GM23338 (cell line): ENCODE results near the gene PLA2G5. TPM values are rescaled to one million over a fixed set of nuclear protein-coding genes. Genes with fewer than 3 reads are reported as not detected.

Experiments used
- ATAC-seq: fragments of 200-7000 bp; cut with Tn5 transposase; 3 replicates; pipeline ENCODE4 v1.9.1; 2020
- DNase-seq: peaks from one replicate; pipeline ENCODE4 v3.0.0-alpha.2; 2015; ENCODE audit warnings: low spot score
- H2AFZ ChIP-seq: fragments of 200-600 bp; sonication (generic); 2 replicates; pipeline ENCODE4 v1.8.0; 2016; ENCODE audit warnings: antibody characterized with exemption, mild to moderate bottlenecking, moderate library complexity
- H3F3A ChIP-seq: fragments of 200-600 bp; sonication (generic); replicated peaks from 2 replicates; pipeline ENCODE4 v1.8.0; 2017; ENCODE audit warnings: antibody characterized with exemption, mixed run types, low read depth
- H3K27ac ChIP-seq: fragments of 200-600 bp; sonication (generic); 2 replicates; pipeline ENCODE4 v1.6.1; 2016; ENCODE audit warnings: low read depth
- H3K27me3 ChIP-seq: fragments of 200-600 bp; sonication (generic); 2 replicates; pipeline ENCODE4 v1.8.0; 2016; ENCODE audit warnings: mild to moderate bottlenecking, mixed run types, moderate library complexity; ENCODE audit not compliant: insufficient read depth
- H3K36me3 ChIP-seq: fragments of 200-600 bp; sonication (generic); 2 replicates; pipeline ENCODE4 v1.8.0; 2016; ENCODE audit warnings: mild to moderate bottlenecking; ENCODE audit not compliant: insufficient read depth
- H3K4me1 ChIP-seq: fragments of 200-600 bp; sonication (generic); 2 replicates; pipeline ENCODE4 v1.8.0; 2016; ENCODE audit warnings: mild to moderate bottlenecking, moderate library complexity; ENCODE audit not compliant: insufficient read depth
- H3K4me2 ChIP-seq: fragments of 200-600 bp; sonication (generic); 2 replicates; pipeline ENCODE4 v1.7.1; 2017; ENCODE audit warnings: mixed run types
- H3K4me3 ChIP-seq: fragments of 200-600 bp; sonication (generic); 2 replicates; pipeline ENCODE4 v1.6.1; 2016; ENCODE audit warnings: mixed run types
- H3K79me2 ChIP-seq: fragments of 200-600 bp; sonication (generic); replicated peaks from 2 replicates; pipeline ENCODE4 v1.8.0; 2017; ENCODE audit warnings: mild to moderate bottlenecking; ENCODE audit not compliant: insufficient read depth
- H3K9me2 ChIP-seq: fragments of 200-600 bp; sonication (generic); 2 replicates; pipeline ENCODE4 v1.8.0; 2017; ENCODE audit not compliant: insufficient read depth
- H4K20me1 ChIP-seq: fragments of 200-600 bp; sonication (generic); replicated peaks from 2 replicates; pipeline ENCODE4 v1.8.0; 2017; ENCODE audit warnings: mild to moderate bottlenecking; ENCODE audit not compliant: insufficient read depth
- H3K27ac Mint-ChIP-seq: 2 replicates; pipeline ENCODE4 v1.8.0; 2020; ENCODE audit warnings: inconsistent platforms, mild to moderate bottlenecking, moderate library complexity, mixed read lengths
- H3K27me3 Mint-ChIP-seq: 3 replicates; pipeline ENCODE4 v1.8.0; 2022; ENCODE audit warnings: low read depth, mild to moderate bottlenecking, moderate library complexity, mixed read lengths, inconsistent platforms; ENCODE audit not compliant: insufficient read depth, poor library complexity
- H3K36me3 Mint-ChIP-seq: 3 replicates; pipeline ENCODE4 v1.8.0; 2021; ENCODE audit warnings: low read depth, mild to moderate bottlenecking, inconsistent platforms, moderate library complexity, mixed read lengths
- H3K4me1 Mint-ChIP-seq: 3 replicates; pipeline ENCODE4 v1.8.0; 2020; ENCODE audit warnings: mild to moderate bottlenecking, inconsistent platforms, mixed read lengths
- H3K4me3 Mint-ChIP-seq: 3 replicates; pipeline ENCODE4 v1.8.0; 2021; ENCODE audit warnings: moderate library complexity, mild to moderate bottlenecking, inconsistent platforms, mixed read lengths
- H3K9me3 Mint-ChIP-seq: 3 replicates; pipeline ENCODE4 v1.8.0; 2020; ENCODE audit warnings: moderate library complexity, mild to moderate bottlenecking, inconsistent platforms, mixed read lengths
- CREB1 ChIP-seq: fragments of 250-450 bp; sonication (Bioruptor Pico); IDR thresholded peaks from 2 replicates; pipeline ENCODE4 v1.5.0; 2020; ENCODE audit warnings: low read depth, mild to moderate bottlenecking, moderate library complexity
- EZH2phosphoT487 ChIP-seq: fragments of 200-600 bp; sonication (generic); IDR thresholded peaks from one replicate; pipeline ENCODE4 v1.8.1; 2018; ENCODE audit warnings: antibody characterized with exemption; ENCODE audit not compliant: unreplicated experiment
- JUNB ChIP-seq: IDR thresholded peaks from one replicate; pipeline ENCODE4 v1.6.1; 2016; ENCODE audit warnings: antibody characterized with exemption; ENCODE audit not compliant: unreplicated experiment
- NANOG ChIP-seq: IDR thresholded peaks from 2 replicates; pipeline ENCODE4 v1.6.1; 2016; ENCODE audit warnings: antibody characterized with exemption, borderline replicate concordance
- POLR2AphosphoS5 ChIP-seq: IDR thresholded peaks from 2 replicates; pipeline ENCODE4 v1.6.1; 2016; ENCODE audit warnings: antibody characterized with exemption, low read depth
- STAT1 ChIP-seq: IDR thresholded peaks from one replicate; pipeline ENCODE4 v1.6.1; 2016; ENCODE audit warnings: antibody characterized with exemption; ENCODE audit not compliant: unreplicated experiment
- ZNF114 ChIP-seq: fragments of 250-450 bp; sonication (Bioruptor Pico); IDR thresholded peaks from 2 replicates; pipeline ENCODE4 v1.5.0; 2020; ENCODE audit warnings: mild to moderate bottlenecking, moderate library complexity
- ZNF331 ChIP-seq: fragments of 250-450 bp; sonication (Bioruptor Pico); IDR thresholded peaks from 2 replicates; pipeline ENCODE4 v1.5.0; 2020; ENCODE audit warnings: low read depth, mild to moderate bottlenecking, moderate library complexity
- polyA plus RNA-seq: library from polyadenylated mRNA; unstranded; fragments of >200 nt; fragmentation: Nextera tagmentation; extraction: Ambion mirVana; gene quantifications from 2 replicates; pipeline ENCODE4 v1.2.1, GENCODE V29; 2016
- total RNA-seq: library from RNA; depleted of rRNA; stranded (reverse); fragments of >200 nt; shearing (Covaris generic); gene quantifications from 2 replicates; pipeline ENCODE4 v1.2.3, GENCODE V29; 2014
- TF ChIP-seq, protein P1 (sequence below), 2 experiments: fragments of 200-600 bp in 1 of 2; sonication (generic) in 1 of 2; conservative IDR thresholded peaks; 2 replicates each; pipeline versions ENCODE4 v1.5.1 to v1.6.1; 2016 to 2017; ENCODE audit warnings: antibody characterized with exemption in 2 of 2, low read depth in 2 of 2, mild to moderate bottlenecking in 2 of 2, moderate library complexity in 1 of 2
- TF ChIP-seq, protein P2 (sequence below): IDR thresholded peaks from 2 replicates; pipeline ENCODE4 v1.6.1; 2016; ENCODE audit warnings: antibody characterized with exemption
- TF ChIP-seq, protein P3 (sequence below): fragments of 250-450 bp; sonication (Bioruptor Pico); IDR thresholded peaks from 2 replicates; pipeline ENCODE4 v1.5.0; 2020; ENCODE audit warnings: mild to moderate bottlenecking, moderate library complexity

Gene PLA2G5
- total and polyA plus RNA-seq, 2 experiments from 2014 or later, result not detected

- ATAC-seq, result no peak
- Mint-ChIP-seq H3K36me3 (no peaks in the 10 kb centered on the region), H3K27me3 (no peaks in the 10 kb centered on the region), H3K9me3 (peaks cover 7% of the 10 kb centered on the region; the same call in 2 of the 3 replicates), H3K4me1 (no peaks in the 10 kb centered on the region), H3K27ac (no peak overlapping the region), H3K4me3 (no peak overlapping the region)
- H3K36me3 ChIP-seq, result no peaks in the 10 kb centered on the region
- no peaks in the 10 kb centered on the region for H3K27me3 ChIP-seq
- H3K79me2 ChIP-seq, result no peaks in the 10 kb centered on the region
- no peak overlapping the region for H3K4me3 ChIP-seq
- no peak overlapping the region for H2AFZ ChIP-seq
- no peak for TF ChIP-seq EZH2phosphoT487
- TF ChIP-seq NANOG, result no peak
- no peak for TF ChIP-seq POLR2AphosphoS5
- no peak for TF ChIP-seq JUNB
- TF ChIP-seq STAT1, result no peak
- TF ChIP-seq CREB1 (CRISPR knock-in tag), result no peak
- H3K4me2 ChIP-seq, result no peak overlapping the region
- no peaks in the 10 kb centered on the region for H3K4me1 ChIP-seq
- H4K20me1 ChIP-seq, result no peaks in the 10 kb centered on the region
- H3K9me2 ChIP-seq, result peaks cover 3% of the 10 kb centered on the region; the same call in 1 of the 2 replicates
- no peak overlapping the region for H3K27ac ChIP-seq
- H3F3A ChIP-seq, result no peaks in the 10 kb centered on the region
- DNase-seq, result no peak
These were observed 8.1 kb upstream of the PLA2G5 start for GRCh38 chr1:20061866-20062265.

DNA sequence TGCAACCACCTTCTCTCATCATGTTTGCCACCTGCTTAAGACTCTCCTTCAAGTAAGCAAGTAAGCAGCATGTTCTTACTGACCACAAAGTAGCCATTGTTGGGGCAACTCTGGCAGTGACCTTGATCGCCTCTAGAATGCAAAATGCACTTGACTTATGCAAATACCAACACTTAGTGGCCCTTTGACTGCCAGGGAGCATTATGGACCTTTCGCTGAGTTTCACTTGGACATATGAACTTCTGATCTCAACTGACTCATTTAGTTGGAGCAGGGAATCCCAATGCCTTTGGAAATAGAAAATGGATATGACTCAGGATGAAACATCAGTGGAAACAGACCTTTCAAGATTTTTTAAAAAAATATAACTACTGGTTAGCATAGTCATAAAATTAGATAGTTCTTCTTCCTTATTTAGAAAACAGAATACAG is 6.1 kb upstream of the PLA2G5 start:
- no peaks in the 10 kb centered on the region for H3K4me1 ChIP-seq
- H3F3A ChIP-seq, result no peaks in the 10 kb centered on the region
- no peak overlapping the region for H3K4me2 ChIP-seq
- H3K27ac ChIP-seq, result no peak overlapping the region
- DNase-seq (no peak), ATAC-seq (no peak)
- H3K9me3 Mint-ChIP-seq, result peaks cover 5% of the 10 kb centered on the region; the same call in 1 of the 3 replicates
- H3K4me3 Mint-ChIP-seq, result no peak overlapping the region
- no peaks in the 10 kb centered on the region for H4K20me1 ChIP-seq
- peaks cover 3% of the 10 kb centered on the region; the same call in 1 of the 2 replicates for H3K9me2 ChIP-seq
- no peak overlapping the region for H3K27ac Mint-ChIP-seq
- no peak overlapping the region for H3K4me3 ChIP-seq
- no peaks in the 10 kb centered on the region for H3K79me2 ChIP-seq
- H3K36me3 ChIP-seq, result no peaks in the 10 kb centered on the region
- no peaks in the 10 kb centered on the region for H3K27me3 Mint-ChIP-seq
- H2AFZ ChIP-seq, result no peak overlapping the region
- H3K36me3 Mint-ChIP-seq, result no peaks in the 10 kb centered on the region
- no peaks in the 10 kb centered on the region for H3K27me3 ChIP-seq
- H3K4me1 Mint-ChIP-seq, result no peaks in the 10 kb centered on the region
- TF ChIP-seq, protein P1, sequence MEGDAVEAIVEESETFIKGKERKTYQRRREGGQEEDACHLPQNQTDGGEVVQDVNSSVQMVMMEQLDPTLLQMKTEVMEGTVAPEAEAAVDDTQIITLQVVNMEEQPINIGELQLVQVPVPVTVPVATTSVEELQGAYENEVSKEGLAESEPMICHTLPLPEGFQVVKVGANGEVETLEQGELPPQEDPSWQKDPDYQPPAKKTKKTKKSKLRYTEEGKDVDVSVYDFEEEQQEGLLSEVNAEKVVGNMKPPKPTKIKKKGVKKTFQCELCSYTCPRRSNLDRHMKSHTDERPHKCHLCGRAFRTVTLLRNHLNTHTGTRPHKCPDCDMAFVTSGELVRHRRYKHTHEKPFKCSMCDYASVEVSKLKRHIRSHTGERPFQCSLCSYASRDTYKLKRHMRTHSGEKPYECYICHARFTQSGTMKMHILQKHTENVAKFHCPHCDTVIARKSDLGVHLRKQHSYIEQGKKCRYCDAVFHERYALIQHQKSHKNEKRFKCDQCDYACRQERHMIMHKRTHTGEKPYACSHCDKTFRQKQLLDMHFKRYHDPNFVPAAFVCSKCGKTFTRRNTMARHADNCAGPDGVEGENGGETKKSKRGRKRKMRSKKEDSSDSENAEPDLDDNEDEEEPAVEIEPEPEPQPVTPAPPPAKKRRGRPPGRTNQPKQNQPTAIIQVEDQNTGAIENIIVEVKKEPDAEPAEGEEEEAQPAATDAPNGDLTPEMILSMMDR (conservative IDR thresholded peaks at IDR 0.05; ENCODE audit: low read depth in 2 of 2), result no peak
- TF ChIP-seq POLR2AphosphoS5, result no peak
- no peak for TF ChIP-seq ZNF331 (CRISPR knock-in tag)
- TF ChIP-seq, protein P2, sequence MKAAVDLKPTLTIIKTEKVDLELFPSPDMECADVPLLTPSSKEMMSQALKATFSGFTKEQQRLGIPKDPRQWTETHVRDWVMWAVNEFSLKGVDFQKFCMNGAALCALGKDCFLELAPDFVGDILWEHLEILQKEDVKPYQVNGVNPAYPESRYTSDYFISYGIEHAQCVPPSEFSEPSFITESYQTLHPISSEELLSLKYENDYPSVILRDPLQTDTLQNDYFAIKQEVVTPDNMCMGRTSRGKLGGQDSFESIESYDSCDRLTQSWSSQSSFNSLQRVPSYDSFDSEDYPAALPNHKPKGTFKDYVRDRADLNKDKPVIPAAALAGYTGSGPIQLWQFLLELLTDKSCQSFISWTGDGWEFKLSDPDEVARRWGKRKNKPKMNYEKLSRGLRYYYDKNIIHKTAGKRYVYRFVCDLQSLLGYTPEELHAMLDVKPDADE, result no peak
- no peak for TF ChIP-seq ZNF114 (CRISPR knock-in tag)
- TF ChIP-seq NANOG, result no peak
- no peak for TF ChIP-seq CREB1 (CRISPR knock-in tag)
- TF ChIP-seq, protein P3, sequence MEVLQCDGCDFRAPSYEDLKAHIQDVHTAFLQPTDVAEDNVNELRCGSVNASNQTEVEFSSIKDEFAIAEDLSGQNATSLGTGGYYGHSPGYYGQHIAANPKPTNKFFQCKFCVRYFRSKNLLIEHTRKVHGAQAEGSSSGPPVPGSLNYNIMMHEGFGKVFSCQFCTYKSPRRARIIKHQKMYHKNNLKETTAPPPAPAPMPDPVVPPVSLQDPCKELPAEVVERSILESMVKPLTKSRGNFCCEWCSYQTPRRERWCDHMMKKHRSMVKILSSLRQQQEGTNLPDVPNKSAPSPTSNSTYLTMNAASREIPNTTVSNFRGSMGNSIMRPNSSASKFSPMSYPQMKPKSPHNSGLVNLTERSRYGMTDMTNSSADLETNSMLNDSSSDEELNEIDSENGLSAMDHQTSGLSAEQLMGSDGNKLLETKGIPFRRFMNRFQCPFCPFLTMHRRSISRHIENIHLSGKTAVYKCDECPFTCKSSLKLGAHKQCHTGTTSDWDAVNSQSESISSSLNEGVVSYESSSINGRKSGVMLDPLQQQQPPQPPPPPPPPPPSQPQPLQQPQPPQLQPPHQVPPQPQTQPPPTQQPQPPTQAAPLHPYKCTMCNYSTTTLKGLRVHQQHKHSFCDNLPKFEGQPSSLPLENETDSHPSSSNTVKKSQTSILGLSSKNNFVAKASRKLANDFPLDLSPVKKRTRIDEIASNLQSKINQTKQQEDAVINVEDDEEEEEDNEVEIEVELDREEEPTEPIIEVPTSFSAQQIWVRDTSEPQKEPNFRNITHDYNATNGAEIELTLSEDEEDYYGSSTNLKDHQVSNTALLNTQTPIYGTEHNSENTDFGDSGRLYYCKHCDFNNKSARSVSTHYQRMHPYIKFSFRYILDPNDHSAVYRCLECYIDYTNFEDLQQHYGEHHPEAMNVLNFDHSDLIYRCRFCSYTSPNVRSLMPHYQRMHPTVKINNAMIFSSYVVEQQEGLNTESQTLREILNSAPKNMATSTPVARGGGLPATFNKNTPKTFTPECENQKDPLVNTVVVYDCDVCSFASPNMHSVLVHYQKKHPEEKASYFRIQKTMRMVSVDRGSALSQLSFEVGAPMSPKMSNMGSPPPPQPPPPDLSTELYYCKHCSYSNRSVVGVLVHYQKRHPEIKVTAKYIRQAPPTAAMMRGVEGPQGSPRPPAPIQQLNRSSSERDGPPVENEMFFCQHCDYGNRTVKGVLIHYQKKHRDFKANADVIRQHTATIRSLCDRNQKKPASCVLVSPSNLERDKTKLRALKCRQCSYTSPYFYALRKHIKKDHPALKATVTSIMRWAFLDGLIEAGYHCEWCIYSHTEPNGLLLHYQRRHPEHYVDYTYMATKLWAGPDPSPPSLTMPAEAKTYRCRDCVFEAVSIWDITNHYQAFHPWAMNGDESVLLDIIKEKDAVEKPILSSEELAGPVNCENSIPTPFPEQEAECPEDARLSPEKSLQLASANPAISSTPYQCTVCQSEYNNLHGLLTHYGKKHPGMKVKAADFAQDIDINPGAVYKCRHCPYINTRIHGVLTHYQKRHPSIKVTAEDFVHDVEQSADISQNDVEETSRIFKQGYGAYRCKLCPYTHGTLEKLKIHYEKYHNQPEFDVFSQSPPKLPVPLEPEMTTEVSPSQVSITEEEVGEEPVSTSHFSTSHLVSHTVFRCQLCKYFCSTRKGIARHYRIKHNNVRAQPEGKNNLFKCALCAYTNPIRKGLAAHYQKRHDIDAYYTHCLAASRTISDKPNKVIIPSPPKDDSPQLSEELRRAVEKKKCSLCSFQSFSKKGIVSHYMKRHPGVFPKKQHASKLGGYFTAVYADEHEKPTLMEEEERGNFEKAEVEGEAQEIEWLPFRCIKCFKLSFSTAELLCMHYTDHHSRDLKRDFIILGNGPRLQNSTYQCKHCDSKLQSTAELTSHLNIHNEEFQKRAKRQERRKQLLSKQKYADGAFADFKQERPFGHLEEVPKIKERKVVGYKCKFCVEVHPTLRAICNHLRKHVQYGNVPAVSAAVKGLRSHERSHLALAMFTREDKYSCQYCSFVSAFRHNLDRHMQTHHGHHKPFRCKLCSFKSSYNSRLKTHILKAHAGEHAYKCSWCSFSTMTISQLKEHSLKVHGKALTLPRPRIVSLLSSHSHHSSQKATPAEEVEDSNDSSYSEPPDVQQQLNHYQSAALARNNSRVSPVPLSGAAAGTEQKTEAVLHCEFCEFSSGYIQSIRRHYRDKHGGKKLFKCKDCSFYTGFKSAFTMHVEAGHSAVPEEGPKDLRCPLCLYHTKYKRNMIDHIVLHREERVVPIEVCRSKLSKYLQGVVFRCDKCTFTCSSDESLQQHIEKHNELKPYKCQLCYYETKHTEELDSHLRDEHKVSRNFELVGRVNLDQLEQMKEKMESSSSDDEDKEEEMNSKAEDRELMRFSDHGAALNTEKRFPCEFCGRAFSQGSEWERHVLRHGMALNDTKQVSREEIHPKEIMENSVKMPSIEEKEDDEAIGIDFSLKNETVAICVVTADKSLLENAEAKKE, result no peak
- no peak for TF ChIP-seq JUNB
- no peak for TF ChIP-seq STAT1
